Endothelial cell of umbilical vein (primary cell): ENCODE measurements around the gene FMC1. TPM values are rescaled to one million over a fixed set of nuclear protein-coding genes. Genes with fewer than 3 reads are reported as not detected.

Source experiments
- BruUV-seq: library from RNA; stranded (reverse); fragments of 400-500 nt; replicated peaks from 2 replicates; lab custom pipeline; 2021; lab: Mats Ljungman, UMichigan
- CTCF ChIA-PET: fragments of 300-600, 350-600 bp; sonication (Branson Sonifier 250); formaldehyde crosslinking; loops from one replicate; lab custom pipeline; 2021; ENCODE audit warnings: antibody characterized with exemption, inconsistent platforms; lab: Charles Lee
- POLR2A ChIA-PET: fragments of 300-600, 350-600 bp; sonication (Branson Sonifier 250); formaldehyde crosslinking; loops from one replicate; lab custom pipeline; 2021; ENCODE audit warnings: antibody characterized with exemption, inconsistent platforms; lab: Charles Lee
- DNase-seq: peaks from one replicate; pipeline ENCODE4 v3.0.0-alpha.2; 2011; ENCODE audit warnings: low read depth, low spot score
- FAIRE-seq: peaks from 2 replicates; lab custom pipeline; 2011; peaks lifted over from hg19 to GRCh38; lab: Jason Lieb, UNC
- H2AFZ ChIP-seq: 2 replicates; pipeline ENCODE4 v1.6.0; 2012; ENCODE audit warnings: low read depth, low read length, control low read depth, inconsistent platforms
- H3K27ac ChIP-seq: 2 replicates; pipeline ENCODE4 v1.5.1; 2011; ENCODE audit warnings: low read depth, mild to moderate bottlenecking, control low read depth, low read length, moderate library complexity; ENCODE audit not compliant: insufficient read depth
- H3K27me3 ChIP-seq, 2 experiments: 2 replicates each; pipeline versions ENCODE4 v1.6.0 to v1.6.1; 2011; ENCODE audit warnings: low read length in 2 of 2, mixed read lengths in 1 of 2; ENCODE audit not compliant: control insufficient read depth in 2 of 2, insufficient read depth in 2 of 2
- H3K36me3 ChIP-seq, 2 experiments: 2 replicates in 1 of 2; 3 replicates in 1 of 2; pipeline ENCODE4 v1.5.1; 2011; ENCODE audit warnings: low read length in 2 of 2, mild to moderate bottlenecking in 1 of 2, moderate library complexity in 1 of 2; ENCODE audit not compliant: control insufficient read depth in 2 of 2, insufficient read depth in 2 of 2; ENCODE audit errors: extremely low read depth in 1 of 2
- H3K4me1 ChIP-seq: 3 replicates; pipeline ENCODE4 v1.5.1; 2011; ENCODE audit warnings: mild to moderate bottlenecking, low read length; ENCODE audit not compliant: control insufficient read depth, insufficient read depth; ENCODE audit errors: extremely low read depth
- H3K4me2 ChIP-seq: 2 replicates; pipeline ENCODE4 v1.6.1; 2011; ENCODE audit warnings: low read length, control low read depth, mixed read lengths; ENCODE audit not compliant: insufficient read depth
- H3K4me3 ChIP-seq, 3 experiments: fragments of 200-600 bp in 1 of 3; sonication (generic), shearing (Covaris generic) in 1 of 3; replicated peaks in 1 of 3; 2 replicates each; pipeline ENCODE4 v1.5.1; 2011 to 2016; ENCODE audit warnings: control low read depth in 3 of 3, low read length in 3 of 3, mild to moderate bottlenecking in 2 of 3, inconsistent platforms in 1 of 3, low read depth in 1 of 3, moderate library complexity in 1 of 3; ENCODE audit not compliant: insufficient read depth in 1 of 3
- H3K79me2 ChIP-seq: 2 replicates; pipeline ENCODE4 v1.6.0; 2012; ENCODE audit warnings: low read length, inconsistent platforms; ENCODE audit not compliant: control insufficient read depth, insufficient read depth
- H3K9ac ChIP-seq: replicated peaks from 2 replicates; pipeline ENCODE3; 2011; ENCODE audit warnings: low read length, control low read depth; ENCODE audit not compliant: insufficient read depth; ENCODE audit errors: extremely low read depth
- H3K9me1 ChIP-seq: replicated peaks from 3 replicates; pipeline ENCODE4 v1.6.0; 2011; ENCODE audit warnings: mild to moderate bottlenecking, low read length; ENCODE audit not compliant: control insufficient read depth, insufficient read depth; ENCODE audit errors: extremely low read depth
- H3K9me3 ChIP-seq: replicated peaks from 2 replicates; pipeline ENCODE4 v1.5.1; 2012; ENCODE audit warnings: low read length, inconsistent platforms; ENCODE audit not compliant: control insufficient read depth, insufficient read depth
- H4K20me1 ChIP-seq: replicated peaks from 2 replicates; pipeline ENCODE3; 2011; ENCODE audit warnings: mild to moderate bottlenecking, low read length; ENCODE audit not compliant: control insufficient read depth, insufficient read depth; ENCODE audit errors: extremely low read depth
- EZH2 ChIP-seq: IDR thresholded peaks from 2 replicates; pipeline ENCODE4 v1.6.1; 2012; ENCODE audit warnings: borderline replicate concordance, low read depth, mild to moderate bottlenecking, moderate library complexity, low read length, inconsistent platforms; ENCODE audit not compliant: severe bottlenecking
- FOS ChIP-seq: IDR thresholded peaks from 2 replicates; pipeline ENCODE4 v1.6.1; 2011; ENCODE audit warnings: mild to moderate bottlenecking, low read length, moderate library complexity, borderline replicate concordance; ENCODE audit not compliant: insufficient read depth
- GATA2 ChIP-seq: IDR thresholded peaks from 2 replicates; pipeline ENCODE4 v1.7.0; 2011; ENCODE audit warnings: low read depth, mild to moderate bottlenecking, moderate library complexity, mixed read lengths, low read length; ENCODE audit not compliant: insufficient read length, insufficient read depth
- JUN ChIP-seq: IDR thresholded peaks from 2 replicates; pipeline ENCODE4 v1.6.1; 2011; ENCODE audit warnings: borderline replicate concordance, low read depth; ENCODE audit not compliant: insufficient read length, insufficient read depth
- MYC ChIP-seq: IDR thresholded peaks from one replicate; pipeline ENCODE4 v1.6.1; 2011; ENCODE audit warnings: mild to moderate bottlenecking, low read depth, low read length
- POLR2A ChIP-seq: IDR thresholded peaks from 2 replicates; pipeline ENCODE4 v1.6.1; 2012; ENCODE audit warnings: low read depth, mild to moderate bottlenecking, control low read depth, low read length
- POLR2AphosphoS5 ChIP-seq: IDR thresholded peaks from 2 replicates; pipeline ENCODE4 v1.6.1; 2012; ENCODE audit warnings: low read depth, mild to moderate bottlenecking, control low read depth, low read length, moderate library complexity; ENCODE audit not compliant: insufficient read depth
- dilution Hi-C: fragments of 300-500 bp; cut with MboI; formaldehyde crosslinking; loops from one replicate; pipeline ENCODE4 v1.15.0; 2019; ENCODE audit warnings: low sequenced_read_pairs; ENCODE audit not compliant: extremely low pct_ligation_motif_present
- intact Hi-C: fragments of 100-400 bp; cut with micrococcal nuclease; formaldehyde crosslinking; loops from one replicate; pipeline ENCODE4 v1.10.0; 2022
- polyA plus RNA-seq, 4 experiments: library from polyadenylated mRNA; depleted of rRNA in 3 of 4; stranded (reverse) in 3 of 4; unstranded in 1 of 4; fragments of >200 nt; gene quantifications; 2 replicates each; pipeline versions ENCODE4 v1.2.1 to v1.2.3, GENCODE V29; 2011 to 2012; ENCODE audit warnings: missing spikeins in 1 of 4
- total RNA-seq: library from RNA; stranded (reverse); gene quantifications from 2 replicates; pipeline ENCODE4 v1.2.3, GENCODE V29; 2021
- TF ChIP-seq, protein P1 (sequence below): IDR thresholded peaks from 2 replicates; pipeline ENCODE4 v1.6.1; 2011; ENCODE audit not compliant: insufficient read depth, insufficient read length
- TF ChIP-seq, protein P2 (sequence below), 2 donors: IDR thresholded peaks; 1 replicate in 1 of 2; 2 replicates in 1 of 2; pipeline ENCODE4 v1.5.1; 2011; ENCODE audit warnings: low read length in 2 of 2, mild to moderate bottlenecking in 2 of 2, moderate library complexity in 2 of 2, control low read depth in 1 of 2, inconsistent platforms in 1 of 2, low read depth in 1 of 2; ENCODE audit not compliant: insufficient read depth in 1 of 2; ENCODE audit errors: extremely low read depth in 1 of 2

The FMC1 gene
- total and polyA plus RNA-seq, 2 donors (not counting 3 experiments of a cell fraction or from before 2014, with no cell fraction given) = 10.7 to 23.5 TPM

DNA sequence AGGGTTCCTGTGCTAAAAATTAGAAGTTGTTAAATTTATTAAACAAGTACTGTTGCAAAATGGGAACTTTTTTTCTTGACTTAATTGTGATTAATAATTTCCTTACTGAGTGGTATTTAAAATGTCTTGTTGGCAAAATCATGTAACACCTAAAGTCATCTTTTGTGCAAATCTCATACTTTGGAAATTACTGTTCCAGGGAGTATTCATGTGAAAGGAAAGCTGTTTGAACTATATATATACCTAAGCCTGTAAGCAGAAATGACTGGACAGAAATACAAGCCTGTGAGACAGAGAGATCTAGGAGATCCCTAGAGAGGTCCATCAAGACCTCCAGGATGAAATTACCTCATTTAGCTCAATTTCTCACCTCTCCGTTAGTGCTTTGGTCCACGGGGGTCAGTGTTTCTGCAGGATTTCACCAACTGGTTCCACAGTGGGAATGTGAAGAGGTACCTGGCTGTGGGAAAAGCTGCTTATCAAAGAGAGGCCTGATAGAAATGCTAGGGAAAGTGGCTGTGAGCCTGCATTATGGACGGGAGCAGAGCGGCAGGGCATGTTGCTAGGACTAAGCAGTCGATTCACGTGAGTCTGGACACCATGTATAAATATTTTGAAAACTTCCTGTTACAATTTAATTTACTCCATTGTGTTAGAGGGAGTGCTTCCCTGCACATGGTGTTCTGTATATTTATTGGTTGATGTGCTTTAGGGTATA is 26.5 kb downstream of the FMC1 start:
- peaks cover 100% of the 10 kb centered on the region for H3K79me2 ChIP-seq
- no peak for DNase-seq
- ChIA-PET CTCF (interaction anchor here (1.9 kb wide), 1 partner anchor 9 kb away, joined by 5 read pairs; no protein-coding TSS in a partner anchor), POLR2A (no interaction called here)
- no peak overlapping the region for H2AFZ ChIP-seq
- FAIRE-seq = no peak
- H3K27ac ChIP-seq = no peak overlapping the region
- intact Hi-C loops = loop anchor here (10.0 kb wide), 1 partner anchor 677 kb away; no protein-coding TSS in a partner anchor
- H3K4me3 ChIP-seq = no peak overlapping the region
- BruUV-seq = no TSS peak
- no peaks in the 10 kb centered on the region for H3K9me3 ChIP-seq
- peaks cover 2% of the 10 kb centered on the region for H3K9me1 ChIP-seq
- H3K9ac ChIP-seq = no peak overlapping the region
- peaks cover 1% of the 10 kb centered on the region for H3K4me1 ChIP-seq
- no peaks in the 10 kb centered on the region for H3K27me3 ChIP-seq
- H4K20me1 ChIP-seq = peaks cover 16% of the 10 kb centered on the region
- dilution Hi-C loops = no loop called here
- H3K36me3 ChIP-seq = peaks cover 6% of the 10 kb centered on the region in 2 experiments
- no peak for TF ChIP-seq JUN
- TF ChIP-seq EZH2 = no peak
- TF ChIP-seq, protein P1, sequence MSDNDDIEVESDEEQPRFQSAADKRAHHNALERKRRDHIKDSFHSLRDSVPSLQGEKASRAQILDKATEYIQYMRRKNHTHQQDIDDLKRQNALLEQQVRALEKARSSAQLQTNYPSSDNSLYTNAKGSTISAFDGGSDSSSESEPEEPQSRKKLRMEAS = no peak
- TF ChIP-seq GATA2 = no peak
- no peak for TF ChIP-seq POLR2A
- no peak for TF ChIP-seq MYC
- no peak for TF ChIP-seq POLR2AphosphoS5
- TF ChIP-seq, protein P2, sequence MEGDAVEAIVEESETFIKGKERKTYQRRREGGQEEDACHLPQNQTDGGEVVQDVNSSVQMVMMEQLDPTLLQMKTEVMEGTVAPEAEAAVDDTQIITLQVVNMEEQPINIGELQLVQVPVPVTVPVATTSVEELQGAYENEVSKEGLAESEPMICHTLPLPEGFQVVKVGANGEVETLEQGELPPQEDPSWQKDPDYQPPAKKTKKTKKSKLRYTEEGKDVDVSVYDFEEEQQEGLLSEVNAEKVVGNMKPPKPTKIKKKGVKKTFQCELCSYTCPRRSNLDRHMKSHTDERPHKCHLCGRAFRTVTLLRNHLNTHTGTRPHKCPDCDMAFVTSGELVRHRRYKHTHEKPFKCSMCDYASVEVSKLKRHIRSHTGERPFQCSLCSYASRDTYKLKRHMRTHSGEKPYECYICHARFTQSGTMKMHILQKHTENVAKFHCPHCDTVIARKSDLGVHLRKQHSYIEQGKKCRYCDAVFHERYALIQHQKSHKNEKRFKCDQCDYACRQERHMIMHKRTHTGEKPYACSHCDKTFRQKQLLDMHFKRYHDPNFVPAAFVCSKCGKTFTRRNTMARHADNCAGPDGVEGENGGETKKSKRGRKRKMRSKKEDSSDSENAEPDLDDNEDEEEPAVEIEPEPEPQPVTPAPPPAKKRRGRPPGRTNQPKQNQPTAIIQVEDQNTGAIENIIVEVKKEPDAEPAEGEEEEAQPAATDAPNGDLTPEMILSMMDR (IDR thresholded peaks at IDR 0.05; ENCODE audit: extremely low read depth in 1 of 2, insufficient read depth in 1 of 2, low read depth in 1 of 2, low read length in 2 of 2) = no peak
- TF ChIP-seq FOS = no peak
- no peak overlapping the region for H3K4me2 ChIP-seq
